ENCODE measurements around the gene WDR70. TPM values are rescaled to one million over a fixed set of nuclear protein-coding genes. Genes with fewer than 3 reads are reported as not detected.
A peak's percentile ranks its signal among the peaks of the same experiment; 100 is the strongest.
"Not testable (repeated sequence)": the region's sequence is repeated elsewhere in the genome, so short reads cannot be mapped to it uniquely, and the experiment has no call there.

Gene WDR70
- 10 to 100 TPM; 18.0 to 25.3 TPM for total RNA-seq

GRCh38 chr5:37379100-37379628, at the start of gene WDR70:
Gene WDR70, plus strand, starts transcription at chr5:37379318. Its CDS starts 50 bp downstream, at chr5:37379368.
- H3K4me1 ChIP-seq (ENCODE audit: control insufficient read depth in 1 of 2, low read depth in 2 of 2): peaks cover 9 to 12% of the 10 kb centered on the region in 2 donors
- H3K4me3 ChIP-seq: peak within 1 kb of the TSS; percentile 97
- H3K27ac ChIP-seq: peak within 1 kb of the TSS; percentile 34 to 61
- ATAC-seq (ENCODE audit: insufficient number of reproducible peaks, low FRiP score, low read depth) (peak; percentile 87), DNase-seq (ENCODE audit: low spot score) (peak; percentile 41)
- not testable (repeated sequence) for H3K9me3 ChIP-seq; H3K27me3 ChIP-seq (replicated peaks; ENCODE audit: insufficient read depth); H3K36me3 ChIP-seq
- TF ChIP-seq CTCF (IDR thresholded peaks at IDR 0.05): peak; percentile 54

GRCh38 chr5:37334754-37335153, 44.4 kb upstream of the WDR70 start:
- not testable (repeated sequence) for ATAC-seq (ENCODE audit: insufficient number of reproducible peaks, low FRiP score, low read depth); H3K27me3 ChIP-seq (replicated peaks; ENCODE audit: insufficient read depth); H3K4me3 ChIP-seq; H3K27ac ChIP-seq; H3K9me3 ChIP-seq; H3K4me1 ChIP-seq (ENCODE audit: control insufficient read depth in 1 of 2, low read depth in 2 of 2); DNase-seq (ENCODE audit: low spot score)
- H3K36me3 ChIP-seq: peaks cover 36% of the 10 kb centered on the region

DNA sequence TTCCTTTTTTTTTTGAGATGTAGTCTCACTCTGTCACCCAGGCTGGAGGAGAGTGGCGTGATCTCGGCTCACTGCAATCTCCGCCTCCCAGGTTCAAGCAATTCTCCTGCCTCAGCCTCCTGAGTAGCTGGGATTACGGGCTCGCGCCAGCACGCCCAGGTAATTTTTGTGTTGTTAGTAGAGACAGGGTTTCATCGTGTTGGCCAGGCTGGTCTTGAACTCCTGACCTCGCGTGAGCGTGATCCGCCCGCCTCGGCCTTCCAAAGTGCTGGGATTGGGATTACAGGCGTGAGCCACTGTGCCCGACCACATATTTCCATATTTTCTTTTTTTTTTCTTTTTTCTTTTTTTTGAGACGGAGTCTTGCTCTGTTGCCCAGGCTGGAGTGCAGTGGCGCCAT, 36.4 kb upstream of the WDR70 start:
- H3K27ac ChIP-seq; H3K27me3 ChIP-seq (replicated peaks; ENCODE audit: insufficient read depth); DNase-seq (ENCODE audit: low spot score); ATAC-seq (ENCODE audit: insufficient number of reproducible peaks, low FRiP score, low read depth); H3K4me3 ChIP-seq; H3K9me3 ChIP-seq; H3K4me1 ChIP-seq (ENCODE audit: control insufficient read depth in 1 of 2, low read depth in 2 of 2): not testable (repeated sequence)
- peaks cover 53% of the 10 kb centered on the region for H3K36me3 ChIP-seq

- H3K27me3 ChIP-seq (replicated peaks; ENCODE audit: insufficient read depth): no peaks in the 10 kb centered on the region
- H3K27ac ChIP-seq: no peak overlapping the region
- no peaks in the 10 kb centered on the region for H3K9me3 ChIP-seq
- H3K4me3 ChIP-seq: no peak overlapping the region
- no peak for TF ChIP-seq CTCF (IDR thresholded peaks at IDR 0.05)
- peaks cover 43% of the 10 kb centered on the region for H3K36me3 ChIP-seq
- DNase-seq (ENCODE audit: low spot score) (no peak), ATAC-seq (ENCODE audit: insufficient number of reproducible peaks, low FRiP score, low read depth) (no peak)
- no peaks in the 10 kb centered on the region for H3K4me1 ChIP-seq (ENCODE audit: control insufficient read depth in 1 of 2, low read depth in 2 of 2)
Observed at GRCh38 chr5:37355161-37355560, 24.0 kb upstream of the WDR70 start.

DNA sequence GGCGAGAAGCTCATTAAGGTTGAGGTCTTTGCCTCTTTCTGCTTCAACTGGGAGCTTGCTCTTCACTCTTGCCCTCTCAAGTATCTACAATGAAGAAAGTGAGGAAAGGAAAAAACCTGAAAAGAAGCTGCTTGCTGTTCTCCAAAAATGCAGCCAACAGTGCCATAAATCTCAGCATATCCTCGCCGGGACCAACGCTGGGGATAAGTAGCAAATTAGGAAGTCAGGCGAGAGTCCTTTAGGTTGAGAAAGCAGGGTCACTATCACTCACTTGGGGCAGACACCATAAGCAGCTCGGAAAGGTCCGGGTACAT, 8.6 kb upstream of the WDR70 start:
- no peak for TF ChIP-seq CTCF (IDR thresholded peaks at IDR 0.05)
- H3K4me1 ChIP-seq (ENCODE audit: control insufficient read depth in 1 of 2, low read depth in 2 of 2): peaks cover 12 to 26% of the 10 kb centered on the region in 2 donors
- H3K27ac ChIP-seq: peak overlapping the region; percentile 73 to 78
- no peaks in the 10 kb centered on the region for H3K9me3 ChIP-seq
- no peaks in the 10 kb centered on the region for H3K27me3 ChIP-seq (replicated peaks; ENCODE audit: insufficient read depth)
- H3K36me3 ChIP-seq: no peaks in the 10 kb centered on the region
- peak overlapping the region; percentile 87 for H3K4me3 ChIP-seq
- DNase-seq (ENCODE audit: low spot score) (no peak), ATAC-seq (ENCODE audit: insufficient number of reproducible peaks, low FRiP score, low read depth) (no peak)

- Histone ChIP-seq H3K4me1 (ENCODE audit: control insufficient read depth in 1 of 2, low read depth in 2 of 2) (peaks cover 12 to 26% of the 10 kb centered on the region in 2 donors), H3K4me3 (peak within 1 kb of the TSS; percentile 87), H3K9me3 (no peaks in the 10 kb centered on the region), H3K27me3 (replicated peaks; ENCODE audit: insufficient read depth) (no peaks in the 10 kb centered on the region), H3K36me3 (no peaks in the 10 kb centered on the region), H3K27ac (peak within 1 kb of the TSS; percentile 73 to 78)
- ATAC-seq (ENCODE audit: insufficient number of reproducible peaks, low FRiP score, low read depth): peak; percentile 95
- no peak for TF ChIP-seq CTCF (IDR thresholded peaks at IDR 0.05)
- peak; percentile 81 for DNase-seq (ENCODE audit: low spot score)
Observed at GRCh38 chr5:37370864-37371726, 8.0 kb upstream of the WDR70 start, which contains the start of gene NUP155. Gene NUP155, minus strand, starts transcription at chr5:37371106. Its CDS starts 129 bp downstream, at chr5:37370977.

Data from thoracic aorta (tissue), 2 donors.